ENCODE measurements around the gene THSD4. TPM values are rescaled to one million over a fixed set of nuclear protein-coding genes. Genes with fewer than 3 reads are reported as not detected.
A peak's percentile ranks its signal among the peaks of the same experiment; 100 is the strongest.

The THSD4 gene
- total RNA-seq, 1 donor from 2014 or later = 2.5 TPM

- Mint-ChIP-seq H3K27ac (ENCODE audit: unreplicated experiment) (no peak overlapping the region), H3K4me1 (ENCODE audit: low read depth, unreplicated experiment) (peaks cover 1% of the 10 kb centered on the region), H3K9me3 (ENCODE audit: unreplicated experiment) (peaks cover 16% of the 10 kb centered on the region), H3K36me3 (ENCODE audit: low read depth, unreplicated experiment) (peaks cover 3% of the 10 kb centered on the region), H3K27me3 (ENCODE audit: low read depth, unreplicated experiment) (peaks cover 13% of the 10 kb centered on the region), H3K4me3 (ENCODE audit: unreplicated experiment) (no peak overlapping the region)
- Histone ChIP-seq H3K79me2 (ENCODE audit: insufficient read depth, low read length) (no peaks in the 10 kb centered on the region), H2AFZ (ENCODE audit: low read depth, low read length) (no peak overlapping the region), H3K9ac (ENCODE audit: low read length) (peak overlapping the region; percentile 21), H3K4me3 (ENCODE audit: insufficient read depth, low read depth, low read length) (no peak overlapping the region), H3K9me3 (ENCODE audit: insufficient read depth, low read depth, low read length) (no peaks in the 10 kb centered on the region), H3K27me3 (ENCODE audit: insufficient read depth, low read length) (no peaks in the 10 kb centered on the region), H3K27ac (ENCODE audit: low read depth, low read length) (peak overlapping the region; percentile 65), H3K4me1 (ENCODE audit: insufficient read depth, low read length) (peaks cover 35% of the 10 kb centered on the region), H3K36me3 (ENCODE audit: insufficient read depth, low read length) (no peaks in the 10 kb centered on the region), H3K4me2 (ENCODE audit: low read length) (no peak overlapping the region), H4K20me1 (ENCODE audit: insufficient read depth, low read length) (no peaks in the 10 kb centered on the region)
- FAIRE-seq (peak; percentile 37), DNase-seq (ENCODE audit: low read depth) (peak; percentile 91)
- TF ChIP-seq EZH2 (IDR thresholded peaks at IDR 0.05; ENCODE audit: insufficient read depth, low read length) (no peak), CTCF (IDR thresholded peaks at IDR 0.05; ENCODE audit: insufficient read depth, low read depth, low read length) (no peak)
Measured at GRCh38 chr15:71083349-71083748, 31.9 kb upstream of the THSD4 start.

GRCh38 chr15:71084264-71084663 lies 31.0 kb upstream of the THSD4 start:
- Histone ChIP-seq H3K27me3 (ENCODE audit: insufficient read depth, low read length) (no peaks in the 10 kb centered on the region), H3K79me2 (ENCODE audit: insufficient read depth, low read length) (no peaks in the 10 kb centered on the region), H3K4me2 (ENCODE audit: low read length) (no peak overlapping the region), H3K4me3 (ENCODE audit: insufficient read depth, low read depth, low read length) (no peak overlapping the region), H3K27ac (ENCODE audit: low read depth, low read length) (no peak overlapping the region), H4K20me1 (ENCODE audit: insufficient read depth, low read length) (no peaks in the 10 kb centered on the region), H3K9ac (ENCODE audit: low read length) (no peak overlapping the region), H3K9me3 (ENCODE audit: insufficient read depth, low read depth, low read length) (no peaks in the 10 kb centered on the region), H2AFZ (ENCODE audit: low read depth, low read length) (no peak overlapping the region), H3K4me1 (ENCODE audit: insufficient read depth, low read length) (peaks cover 27% of the 10 kb centered on the region), H3K36me3 (ENCODE audit: insufficient read depth, low read length) (no peaks in the 10 kb centered on the region)
- H3K4me1 Mint-ChIP-seq (ENCODE audit: low read depth, unreplicated experiment) = peaks cover 1% of the 10 kb centered on the region
- peaks cover 20% of the 10 kb centered on the region for H3K9me3 Mint-ChIP-seq (ENCODE audit: unreplicated experiment)
- no peak overlapping the region for H3K27ac Mint-ChIP-seq (ENCODE audit: unreplicated experiment)
- no peak for TF ChIP-seq CTCF (IDR thresholded peaks at IDR 0.05; ENCODE audit: insufficient read depth, low read depth, low read length)
- no peak for TF ChIP-seq EZH2 (IDR thresholded peaks at IDR 0.05; ENCODE audit: insufficient read depth, low read length)
- FAIRE-seq = no peak
- peaks cover 3% of the 10 kb centered on the region for H3K36me3 Mint-ChIP-seq (ENCODE audit: low read depth, unreplicated experiment)
- DNase-seq (ENCODE audit: low read depth) = no peak
- peaks cover 13% of the 10 kb centered on the region for H3K27me3 Mint-ChIP-seq (ENCODE audit: low read depth, unreplicated experiment)
- H3K4me3 Mint-ChIP-seq (ENCODE audit: unreplicated experiment) = no peak overlapping the region

- no peak for DNase-seq (ENCODE audit: low read depth)
- no peaks in the 10 kb centered on the region for H3K79me2 ChIP-seq (ENCODE audit: insufficient read depth, low read length)
- peaks cover 14% of the 10 kb centered on the region for H3K4me1 ChIP-seq (ENCODE audit: insufficient read depth, low read length)
- no peak for FAIRE-seq
- Mint-ChIP-seq H3K36me3 (ENCODE audit: low read depth, unreplicated experiment) (peaks cover 2% of the 10 kb centered on the region), H3K27ac (ENCODE audit: unreplicated experiment) (no peak overlapping the region), H3K4me3 (ENCODE audit: unreplicated experiment) (no peak overlapping the region), H3K9me3 (ENCODE audit: unreplicated experiment) (peaks cover 19% of the 10 kb centered on the region), H3K27me3 (ENCODE audit: low read depth, unreplicated experiment) (peaks cover 11% of the 10 kb centered on the region), H3K4me1 (ENCODE audit: low read depth, unreplicated experiment) (no peaks in the 10 kb centered on the region)
- no peak overlapping the region for H2AFZ ChIP-seq (ENCODE audit: low read depth, low read length)
- H3K4me2 ChIP-seq (ENCODE audit: low read length) = no peak overlapping the region
- H3K36me3 ChIP-seq (ENCODE audit: insufficient read depth, low read length) = no peaks in the 10 kb centered on the region
- no peak overlapping the region for H3K9ac ChIP-seq (ENCODE audit: low read length)
- no peaks in the 10 kb centered on the region for H3K9me3 ChIP-seq (ENCODE audit: insufficient read depth, low read depth, low read length)
- H3K27me3 ChIP-seq (ENCODE audit: insufficient read depth, low read length) = no peaks in the 10 kb centered on the region
- no peak overlapping the region for H3K4me3 ChIP-seq (ENCODE audit: insufficient read depth, low read depth, low read length)
- no peak overlapping the region for H3K27ac ChIP-seq (ENCODE audit: low read depth, low read length)
- no peaks in the 10 kb centered on the region for H4K20me1 ChIP-seq (ENCODE audit: insufficient read depth, low read length)
- no peak for TF ChIP-seq EZH2 (IDR thresholded peaks at IDR 0.05; ENCODE audit: insufficient read depth, low read length)
- no peak for TF ChIP-seq CTCF (IDR thresholded peaks at IDR 0.05; ENCODE audit: insufficient read depth, low read depth, low read length)
Measured at GRCh38 chr15:71085809-71086208, 29.5 kb upstream of the THSD4 start.
